Stimulated activated CD4-positive, alpha-beta T cell treated with anti-CD3 and anti-CD28 coated beads, Interleukin-1b, Interleukin-23, amount 100 ng/mL, for 4 hours (primary cell): Measurements from ENCODE around the gene RNU1-4.
"Not testable (repeated sequence)": the region's sequence is repeated elsewhere in the genome, so short reads cannot be mapped to it uniquely, and the experiment has no call there.

Experiments used
- DNase-seq, 2 donors: peaks; one replicate each; pipeline ENCODE4 v3.0.0-alpha.2; 2020; ENCODE audit warnings: low read depth in 2 of 2

RNU1-4 gene

DNA sequence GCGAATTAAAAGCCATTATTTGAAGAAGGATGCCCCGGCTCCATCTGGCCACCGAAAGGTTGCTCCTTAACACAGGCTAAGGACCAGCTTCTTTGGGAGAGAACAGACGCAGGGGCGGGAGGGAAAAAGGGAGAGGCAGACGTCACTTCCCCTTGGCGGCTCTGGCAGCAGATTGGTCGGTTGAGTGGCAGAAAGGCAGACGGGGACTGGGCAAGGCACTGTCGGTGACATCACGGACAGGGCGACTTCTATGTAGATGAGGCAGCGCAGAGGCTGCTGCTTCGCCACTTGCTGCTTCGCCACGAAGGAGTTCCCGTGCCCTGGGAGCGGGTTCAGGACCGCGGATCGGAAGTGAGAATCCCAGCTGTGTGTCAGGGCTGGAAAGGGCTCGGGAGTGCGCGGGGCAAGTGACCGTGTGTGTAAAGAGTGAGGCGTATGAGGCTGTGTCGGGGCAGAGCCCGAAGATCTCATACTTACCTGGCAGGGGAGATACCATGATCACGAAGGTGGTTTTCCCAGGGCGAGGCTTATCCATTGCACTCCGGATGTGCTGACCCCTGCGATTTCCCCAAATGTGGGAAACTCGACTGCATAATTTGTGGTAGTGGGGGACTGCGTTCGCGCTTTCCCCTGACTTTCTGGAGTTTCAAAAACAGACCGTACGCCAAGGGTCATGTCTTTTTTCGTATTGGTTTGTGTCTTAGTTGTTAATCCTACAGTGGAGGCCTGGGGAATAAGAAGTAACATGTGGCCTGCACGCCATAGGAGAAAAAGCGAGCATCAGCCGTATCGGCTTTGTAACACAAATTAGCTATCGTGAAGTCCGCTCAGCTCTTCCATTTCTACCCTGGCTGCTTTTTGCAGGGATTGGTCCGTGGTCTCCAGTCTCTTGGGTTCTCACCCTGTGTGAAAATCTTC, at the start of gene RNU1-4:
Gene RNU1-4 (plus strand): TSS at position 470 of the 918 bp plus-strand sequence.
- DNase-seq: not testable (repeated sequence)

DNA sequence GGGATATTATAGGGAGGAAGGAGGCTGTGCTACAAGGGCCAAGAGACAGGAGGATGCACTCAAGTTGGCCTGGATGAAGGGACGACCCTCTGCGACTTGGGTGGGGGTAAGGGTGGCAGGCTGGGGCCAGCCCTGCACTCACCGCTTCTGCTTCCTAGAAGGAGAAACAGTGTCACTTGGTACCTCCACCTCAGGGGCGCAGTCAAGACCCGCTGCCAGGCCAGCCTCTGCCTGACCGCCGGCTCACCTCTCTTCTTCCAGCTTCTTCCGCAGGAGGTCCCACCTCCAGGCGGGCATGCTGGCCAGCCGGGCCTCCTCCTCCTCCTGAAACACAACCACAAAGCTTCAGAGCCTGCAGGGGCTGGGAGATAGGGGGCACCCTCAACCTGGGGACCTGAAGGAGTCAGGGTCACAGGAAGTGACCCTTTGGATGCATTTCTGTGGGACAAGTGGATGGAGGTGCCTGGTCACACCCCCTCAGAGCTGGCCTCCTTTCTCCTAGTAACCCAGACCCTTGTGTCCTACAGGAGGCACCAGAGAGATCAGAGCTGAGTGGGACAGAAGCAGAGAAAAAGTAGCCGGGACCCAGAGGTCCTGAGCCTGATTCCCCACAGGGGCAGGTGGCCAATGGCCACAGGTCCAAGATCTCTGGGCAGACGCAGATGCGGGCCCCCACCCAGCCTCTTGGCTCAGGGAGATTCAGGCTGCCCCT, 49.2 kb upstream of the RNU1-4 start:
- DNase-seq: not testable (repeated sequence)

DNA sequence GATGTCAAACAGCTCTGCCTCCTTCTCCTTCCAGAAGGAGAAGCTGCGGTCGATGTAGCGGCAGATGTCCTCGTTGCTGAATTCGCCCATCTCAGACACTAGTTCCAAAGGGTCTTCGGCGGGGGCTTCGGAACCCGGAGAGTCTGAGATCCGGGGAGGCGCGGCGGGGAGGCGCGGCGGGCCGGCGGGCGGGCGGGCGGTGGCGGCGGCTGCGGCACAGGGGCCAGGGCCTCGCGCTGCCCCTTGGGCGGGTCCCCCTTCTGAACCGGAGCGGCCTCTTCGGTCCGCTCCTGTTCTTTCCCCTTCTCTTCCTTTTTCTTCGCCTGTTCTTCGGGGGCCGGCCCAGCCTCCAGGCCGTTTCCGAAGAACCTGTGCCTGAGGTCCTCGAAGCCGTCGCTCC, 48.0 kb upstream of the RNU1-4 start:
- DNase-seq: not testable (repeated sequence)

DNA sequence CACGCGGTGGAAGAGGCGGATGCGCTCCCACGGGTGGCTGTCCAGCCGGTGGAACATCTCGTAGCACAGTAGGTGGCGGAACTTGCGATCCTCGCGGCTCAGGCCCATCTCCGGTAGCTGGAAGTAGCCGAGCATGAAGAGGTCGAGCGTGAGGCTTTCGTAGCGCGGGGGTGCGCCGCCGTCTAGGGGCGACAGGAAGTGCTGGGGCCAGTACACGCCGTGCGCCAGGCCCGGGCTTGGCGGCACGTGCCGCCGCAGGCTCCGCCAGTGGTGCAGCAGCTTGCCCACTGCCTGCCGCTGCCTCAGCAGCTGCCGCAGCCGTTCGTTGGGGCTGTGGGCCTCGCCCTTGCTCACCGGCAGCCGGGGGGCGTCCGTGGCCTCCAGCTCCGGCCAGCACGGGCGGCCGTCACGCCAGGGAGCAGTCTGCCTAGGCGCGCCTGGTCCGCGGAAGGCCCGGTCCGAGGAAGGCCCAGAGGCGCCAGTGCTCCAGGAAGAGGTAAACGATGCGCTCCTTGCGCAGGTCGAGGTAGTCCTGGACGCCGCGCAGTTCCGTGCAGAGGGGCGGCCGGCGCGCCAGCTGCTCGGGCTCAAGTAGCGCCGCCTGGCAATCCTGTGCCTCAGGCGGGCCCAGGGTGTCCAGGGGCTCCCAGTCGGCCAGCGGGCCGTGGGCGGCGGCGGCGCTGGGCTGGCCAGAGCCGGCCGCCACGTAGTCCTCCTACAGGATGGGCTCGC, 47.4 kb upstream of the RNU1-4 start:
- DNase-seq: not testable (repeated sequence)

DNA sequence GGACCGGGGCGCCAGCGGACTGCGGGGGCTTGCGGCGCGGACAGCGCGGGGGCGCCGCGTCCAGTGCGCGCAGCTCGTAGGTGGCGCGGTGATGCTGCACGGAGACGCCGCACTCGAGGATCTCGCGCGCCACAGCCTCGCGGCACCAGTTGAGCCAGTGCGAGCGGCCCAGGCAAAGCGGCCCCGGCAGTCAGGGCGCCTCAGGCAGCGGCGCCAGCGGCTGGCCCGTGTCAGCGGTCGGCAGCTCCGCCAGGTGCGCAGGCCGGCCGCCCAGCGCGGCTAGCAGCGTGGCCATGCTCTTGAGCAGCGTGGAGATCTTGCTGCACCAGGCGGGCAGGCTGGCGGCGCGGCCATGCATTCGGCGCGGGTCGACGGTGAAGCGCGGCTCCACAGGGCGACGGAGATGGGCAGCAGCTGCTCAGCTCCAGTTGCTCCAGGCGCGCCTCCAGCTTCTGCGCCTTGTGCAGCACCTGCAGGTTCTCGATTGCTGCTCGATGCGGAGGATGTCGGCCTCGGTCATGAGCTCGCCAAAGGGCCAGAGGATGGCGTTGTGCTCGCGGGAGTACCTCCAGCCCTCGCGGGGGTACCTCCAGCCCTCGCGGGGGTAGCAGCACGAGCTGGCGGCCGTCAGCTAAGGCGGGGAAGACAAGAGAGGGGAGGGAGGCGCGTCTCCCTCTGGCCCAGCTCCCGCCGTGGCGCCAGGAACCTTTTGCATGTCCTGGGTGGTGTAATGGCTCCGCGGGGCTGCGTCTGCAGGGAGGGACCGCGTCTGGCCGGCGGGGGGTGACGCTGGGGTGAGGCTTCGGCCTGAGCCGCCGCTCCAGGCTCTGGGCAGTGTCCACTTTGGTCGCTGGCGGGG, 46.6 kb upstream of the RNU1-4 start:
- DNase-seq: not testable (repeated sequence)

DNA sequence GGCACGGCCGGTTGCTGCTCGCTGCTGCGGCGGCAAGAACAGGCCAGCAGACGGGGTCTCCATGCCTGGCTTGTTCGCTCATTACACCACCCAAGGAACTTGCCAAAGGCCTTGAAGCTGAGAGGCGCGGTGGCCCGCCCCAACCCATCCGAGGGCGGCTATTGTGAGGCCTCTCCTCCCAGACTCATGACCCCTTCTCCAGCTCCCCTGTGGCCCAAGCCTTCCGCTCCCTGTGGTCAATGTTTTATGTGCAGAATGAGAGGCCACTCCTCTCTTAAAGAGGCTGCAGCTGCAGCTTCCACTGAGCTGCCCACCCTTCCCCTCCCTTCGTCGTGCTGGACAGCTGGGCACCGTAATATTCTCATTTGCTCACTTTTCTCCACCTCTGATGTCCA, 46.0 kb upstream of the RNU1-4 start:
- not testable (repeated sequence) for DNase-seq

DNA sequence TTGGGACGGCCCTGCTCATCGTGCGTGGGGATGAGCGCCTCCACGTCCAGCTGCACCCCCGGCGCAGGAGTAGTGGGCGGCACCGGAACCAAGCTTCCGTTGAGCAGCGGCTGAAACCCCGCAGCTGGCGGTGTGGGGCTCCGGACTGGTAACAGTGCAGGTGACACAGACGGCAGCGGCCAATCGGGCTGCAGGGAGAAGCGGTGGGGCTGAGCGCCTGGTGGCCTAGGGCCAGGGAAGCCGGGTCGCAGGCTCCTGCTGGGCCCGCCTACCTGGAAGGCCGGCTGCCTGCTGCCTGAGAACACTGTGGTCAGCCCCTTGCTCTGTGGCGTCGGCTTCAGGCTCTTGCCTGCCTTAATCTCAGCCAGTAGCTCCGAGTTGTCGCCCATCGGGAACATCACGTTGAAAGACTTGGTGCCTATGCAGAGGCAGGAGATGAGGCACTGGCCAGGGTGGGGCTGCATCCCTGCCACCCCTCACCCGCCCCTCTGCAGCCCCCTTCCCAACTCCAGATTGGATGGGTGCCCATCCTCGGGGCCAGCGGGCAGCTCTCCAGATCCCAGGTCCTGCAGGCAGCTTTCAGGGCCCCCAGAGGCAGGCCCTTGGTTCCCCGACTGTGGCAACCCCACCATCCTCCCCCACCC, 43.7 kb upstream of the RNU1-4 start:
- not testable (repeated sequence) for DNase-seq

DNA sequence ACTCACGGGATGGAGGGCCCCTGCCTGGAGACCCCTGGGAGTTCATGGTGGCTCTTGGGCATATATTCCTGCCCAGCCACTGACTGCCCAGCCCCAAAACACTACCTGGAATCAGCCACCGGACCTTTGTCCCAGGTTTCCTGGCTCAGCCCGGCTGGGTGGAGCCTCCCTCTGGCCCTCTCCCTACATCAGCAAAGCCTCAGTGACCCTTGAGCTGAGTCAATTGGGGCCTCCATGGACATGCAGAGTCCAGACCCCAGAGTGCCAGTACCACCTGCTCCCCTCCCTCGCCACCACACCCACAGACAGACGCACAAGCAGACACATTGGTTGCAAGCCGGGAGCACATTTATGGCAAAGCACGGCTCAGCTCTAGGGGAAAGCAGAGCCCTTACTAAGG, 43.2 kb upstream of the RNU1-4 start:
- not testable (repeated sequence) for DNase-seq

DNA sequence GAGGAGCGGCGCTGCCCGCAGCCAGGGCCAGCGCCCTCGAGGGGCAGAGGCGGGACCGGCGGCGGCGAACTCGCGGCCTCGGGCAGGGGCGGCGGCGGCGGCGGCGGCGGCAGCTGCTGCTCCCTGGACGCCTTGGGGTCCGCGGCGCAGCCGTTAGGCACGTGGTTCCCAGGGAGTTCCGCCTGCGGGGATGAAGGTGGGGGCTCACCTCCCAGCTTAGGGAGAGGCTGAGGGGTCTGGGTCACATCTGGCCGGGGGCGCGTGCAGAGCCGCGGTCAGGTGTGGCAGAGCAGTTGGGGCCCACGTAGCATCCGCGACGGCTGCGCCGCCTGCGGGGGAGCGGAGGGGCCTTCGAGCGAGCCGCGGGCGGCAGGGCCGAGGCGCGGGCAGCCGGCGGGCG, 40.9 kb upstream of the RNU1-4 start:
- not testable (repeated sequence) for DNase-seq

DNA sequence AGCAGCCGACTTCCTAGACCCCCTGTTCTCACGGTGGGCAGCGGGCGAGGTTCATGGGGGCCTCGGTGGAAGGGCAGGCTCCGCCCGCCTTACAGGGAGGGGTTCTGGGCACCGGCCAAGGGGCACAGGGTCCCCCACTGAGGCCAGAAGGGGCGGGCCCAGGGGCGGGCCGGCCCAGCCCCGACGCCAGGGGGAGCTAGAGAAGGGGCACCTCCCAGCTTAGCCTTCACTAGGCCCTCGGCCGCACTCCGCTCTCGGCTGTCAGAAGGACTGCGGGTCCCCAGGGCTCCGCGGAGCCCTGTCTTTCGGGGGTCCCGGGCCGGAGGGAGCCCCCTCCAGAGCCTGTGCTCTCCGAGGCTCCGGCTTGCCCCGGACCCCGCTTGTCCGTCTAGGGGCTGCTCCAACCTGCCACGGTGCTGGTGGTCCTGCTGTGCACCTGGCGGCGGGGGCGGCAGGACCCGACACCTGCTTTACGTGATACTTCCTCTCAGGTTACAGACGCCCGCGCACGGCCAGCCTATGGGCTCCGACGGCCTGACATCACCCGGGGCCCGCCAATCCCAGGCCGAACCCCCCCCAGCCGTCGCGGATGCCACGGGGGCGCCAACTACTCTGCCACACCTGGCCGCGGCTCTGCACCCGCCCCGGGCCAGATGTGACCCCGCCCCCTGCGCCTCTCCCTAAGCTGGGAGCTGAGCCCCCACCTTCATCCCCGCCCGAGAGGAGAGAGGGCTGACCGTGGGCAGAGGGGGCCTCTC, 40.0 kb upstream of the RNU1-4 start:
- DNase-seq: not testable (repeated sequence)

DNA sequence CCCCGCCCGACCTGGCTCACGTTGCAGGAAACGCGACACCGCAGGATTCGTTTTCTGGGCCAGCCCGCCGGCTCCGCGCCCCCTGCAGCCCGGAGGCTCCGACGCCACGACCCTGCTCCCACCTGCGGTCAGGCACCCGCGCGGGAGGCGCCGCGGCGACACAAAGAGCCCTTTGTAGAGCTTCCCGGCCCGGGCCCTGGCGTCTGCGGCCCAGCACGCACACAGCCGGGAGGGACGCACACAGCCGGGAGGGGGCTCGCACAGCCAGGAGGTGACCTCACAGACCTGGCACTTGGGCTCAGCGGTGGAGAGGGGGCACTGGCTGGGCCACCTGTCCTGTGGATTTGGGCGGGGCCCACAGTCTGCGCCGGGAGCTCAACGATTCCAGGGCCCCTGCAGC, 39.1 kb upstream of the RNU1-4 start:
- DNase-seq: not testable (repeated sequence)

DNA sequence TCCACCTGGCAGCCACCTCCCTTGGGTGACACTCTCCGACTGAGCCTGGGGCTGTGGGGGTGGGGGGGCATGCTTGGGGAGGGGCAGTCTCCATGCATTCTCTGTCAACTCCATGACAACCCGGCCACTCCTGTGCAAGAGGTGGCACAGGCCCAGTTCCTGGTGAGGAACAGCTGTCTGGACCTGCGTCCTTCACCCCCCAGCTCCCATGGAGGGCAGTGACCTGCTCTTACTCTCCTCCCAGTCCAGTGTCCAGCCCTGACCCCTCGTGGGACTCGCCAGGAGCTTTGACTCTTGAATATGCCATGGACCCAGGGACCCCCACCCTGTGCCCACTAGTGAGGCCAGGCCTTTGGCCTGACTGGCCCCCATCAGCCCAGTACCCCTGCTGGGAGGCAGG, 38.0 kb upstream of the RNU1-4 start:
- not testable (repeated sequence) for DNase-seq

DNA sequence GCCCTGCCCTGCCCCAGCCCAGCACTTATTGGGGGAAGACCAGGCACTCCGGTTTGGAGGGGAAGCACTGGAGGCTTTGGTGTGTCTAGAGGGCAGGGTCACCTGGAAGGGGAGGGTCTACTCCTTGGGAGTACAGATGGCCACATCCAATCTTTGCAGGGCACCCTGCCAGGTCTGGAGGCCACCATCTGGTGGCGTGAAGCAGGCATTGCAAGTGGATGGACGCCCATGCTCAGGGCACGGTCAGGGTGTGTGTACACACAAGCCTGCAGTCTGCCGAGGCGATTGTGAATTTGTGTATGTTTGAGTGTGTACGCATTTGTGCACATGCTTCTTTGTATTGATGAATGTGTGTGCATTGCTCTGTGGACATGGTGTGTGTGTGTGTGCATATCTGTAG, 37.2 kb upstream of the RNU1-4 start:
- DNase-seq: not testable (repeated sequence)

DNA sequence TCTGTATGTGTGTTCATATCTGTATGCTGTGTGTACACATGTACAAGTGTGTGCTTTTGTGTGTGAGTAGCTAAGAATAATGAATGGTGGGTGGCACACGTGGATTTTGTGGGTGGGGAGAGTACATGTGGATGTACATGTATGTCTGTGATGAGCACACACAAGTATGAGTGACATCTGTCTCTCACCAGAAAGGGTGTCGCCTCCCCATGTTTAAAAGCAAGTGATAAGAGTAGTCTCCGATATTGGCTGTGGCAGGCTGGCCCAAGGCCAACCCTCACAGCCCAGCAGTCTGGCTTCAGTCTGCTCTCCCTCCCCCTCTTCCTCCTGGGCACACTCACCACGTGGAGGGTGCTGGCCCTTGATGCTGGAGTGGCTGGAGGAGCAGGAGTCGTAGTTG, 36.7 kb upstream of the RNU1-4 start:
- not testable (repeated sequence) for DNase-seq

DNA sequence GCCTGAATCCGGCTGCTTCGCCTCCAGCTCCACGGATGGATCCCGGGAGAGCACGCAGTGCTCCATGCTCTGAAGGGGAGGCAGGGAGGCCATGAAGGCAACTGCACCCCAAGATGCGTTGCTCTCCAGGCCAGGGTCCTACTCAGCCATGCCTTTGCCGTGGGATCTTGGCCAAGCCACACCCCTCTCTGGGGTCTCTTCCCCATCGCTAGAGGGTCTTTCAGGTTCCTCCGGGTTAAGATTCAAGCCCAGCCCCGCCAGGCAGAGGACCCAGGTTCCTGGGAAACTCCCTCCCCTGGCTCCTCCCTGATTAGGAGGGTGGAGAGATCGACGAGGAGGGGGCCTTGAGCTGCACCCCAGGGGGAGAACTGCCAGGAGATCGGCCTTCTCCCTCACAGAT, 36.2 kb upstream of the RNU1-4 start:
- DNase-seq: not testable (repeated sequence)

DNA sequence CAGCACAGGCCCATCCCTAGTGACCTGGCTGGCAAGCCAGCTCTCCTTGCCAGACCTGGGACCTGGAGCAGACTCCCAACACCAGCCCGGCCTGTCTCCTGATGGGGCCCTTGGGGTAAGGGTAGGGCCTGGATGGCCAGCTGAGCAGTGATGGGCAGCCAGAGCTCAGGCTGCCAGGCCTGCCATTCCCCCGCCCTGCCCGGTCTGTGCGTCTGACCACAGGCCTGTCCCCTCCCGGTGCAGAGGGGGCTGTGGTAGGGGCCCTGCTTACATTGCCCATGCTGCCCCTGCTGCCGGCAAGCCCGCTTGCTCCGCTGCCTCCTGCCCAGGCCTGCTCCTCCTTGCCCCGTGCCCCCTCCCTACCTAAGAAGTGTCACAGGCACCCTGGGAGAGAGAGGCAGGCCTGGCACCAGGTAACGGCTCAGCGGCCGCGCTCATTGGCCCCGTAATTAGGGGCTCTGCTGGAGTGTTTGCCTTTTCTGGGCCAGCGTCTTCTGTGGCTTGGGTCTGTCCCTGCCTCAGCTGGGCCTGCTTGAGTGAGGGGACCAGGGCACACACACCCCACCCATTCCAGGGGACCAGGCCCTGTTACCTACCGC, 35.7 kb upstream of the RNU1-4 start:
- not testable (repeated sequence) for DNase-seq

DNA sequence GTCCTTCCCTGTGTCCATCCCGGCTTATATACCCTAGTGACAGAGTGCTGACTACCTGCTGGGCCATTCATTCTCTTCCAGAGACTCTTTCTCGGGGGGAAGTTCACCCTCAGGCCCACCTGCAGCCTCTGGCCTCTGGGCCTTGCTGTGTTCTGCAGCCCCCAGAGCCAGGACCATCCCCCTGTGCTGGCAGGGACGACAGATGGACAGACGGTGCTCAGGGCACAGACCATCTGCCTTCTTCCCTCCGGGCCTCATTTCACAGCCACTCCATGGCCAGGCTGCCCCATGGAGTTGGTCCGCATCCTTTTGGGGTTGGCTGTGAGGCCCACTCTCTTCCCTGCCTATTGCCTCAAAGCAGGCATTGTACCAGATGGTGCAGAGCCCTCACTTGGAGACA, 34.0 kb upstream of the RNU1-4 start:
- not testable (repeated sequence) for DNase-seq

DNA sequence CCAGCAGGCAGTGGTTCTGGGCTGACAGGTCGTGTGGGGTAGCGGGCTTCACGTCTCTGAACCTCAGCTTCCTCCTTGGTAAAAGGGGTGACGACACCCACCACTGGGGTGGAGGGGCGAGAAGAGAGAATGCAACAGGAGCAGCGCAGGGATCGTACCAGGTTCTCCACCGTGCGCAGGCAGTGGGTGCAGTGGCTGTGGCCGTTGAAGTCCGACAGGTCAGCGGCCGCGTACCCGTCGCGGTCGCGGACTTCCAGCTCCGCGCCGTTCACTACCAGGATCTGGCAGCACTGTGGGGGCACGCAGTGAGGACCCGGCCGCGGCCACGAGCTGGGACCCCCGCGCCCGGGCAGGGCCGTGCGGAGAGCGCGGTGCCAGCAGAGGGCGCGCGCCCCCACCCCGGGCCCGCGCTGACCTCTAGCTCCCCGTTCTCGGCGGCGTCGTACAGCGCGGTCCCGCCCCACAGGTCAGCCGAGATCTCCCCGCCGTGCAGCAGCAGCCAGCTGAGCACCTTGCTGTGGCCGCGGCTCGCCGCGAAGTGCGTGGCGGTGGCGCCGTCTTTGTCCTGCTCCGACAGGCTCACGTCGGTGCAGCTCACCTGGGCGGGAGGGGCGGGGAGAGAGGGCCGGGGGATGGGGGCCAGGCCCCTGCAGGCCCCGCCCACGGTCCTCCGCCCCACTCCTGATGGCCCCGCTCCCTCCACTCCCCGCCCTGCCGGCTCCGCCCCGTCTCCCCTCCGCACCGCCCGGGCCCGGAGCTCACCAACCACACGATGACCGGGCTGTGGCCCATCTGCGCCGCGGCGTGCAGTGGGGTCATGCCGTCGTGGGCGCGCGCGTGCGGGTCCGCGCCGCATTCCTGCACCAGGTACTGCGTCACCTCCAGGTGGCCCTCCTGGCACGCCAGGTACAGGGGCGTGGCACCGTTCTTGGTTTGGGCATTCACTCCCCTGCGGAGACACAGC, 32.9 kb upstream of the RNU1-4 start:
- not testable (repeated sequence) for DNase-seq
